ENCODE results near the gene KRT6A. TPM values are rescaled to one million over a fixed set of nuclear protein-coding genes. Genes with fewer than 3 reads are reported as not detected.

Gene KRT6A
- total and polyA plus RNA-seq, 10 donors, result 0.42 to 0.83 (median 0.45) TPM; not detected in 7

GRCh38 chr12:52521568-52522266 is 28.7 kb upstream of the KRT6A start:
- H3K27ac ChIP-seq, result no peak overlapping the region
- intact Hi-C loops (cut with DNase I; ENCODE audit: low total_unique reads), result no loop called here
- DNase-seq, result no peak
- no peaks in the 10 kb centered on the region for H3K36me3 ChIP-seq
- no peaks in the 10 kb centered on the region for H3K9me3 ChIP-seq
- H3K4me1 ChIP-seq, result no peaks in the 10 kb centered on the region
- H3K27me3 ChIP-seq (replicated peaks in 1 of 7), result peaks cover 0 to 15% (median 0%) of the 10 kb centered on the region in 7 donors
- TF ChIP-seq POLR2AphosphoS5 (IDR thresholded peaks at IDR 0.05) (no peak), CTCF (IDR thresholded peaks at IDR 0.05 in 8 of 11, conservative IDR thresholded peaks at IDR 0.05 in 3 of 11) (no peak), POLR2A (IDR thresholded peaks at IDR 0.05) (no peak)
- no peak overlapping the region for H3K4me3 ChIP-seq
- 73 to 83% (median 76%) methylated on average over 10 of the region's 10 CpGs for WGBS, 5 donors

GRCh38 chr12:52521175-52521567 is 28.1 kb upstream of the KRT6A start:
- Histone ChIP-seq H3K9me3 (no peaks in the 10 kb centered on the region), H3K4me1 (no peaks in the 10 kb centered on the region), H3K27me3 (replicated peaks in 1 of 7) (peaks cover 0 to 15% (median 0%) of the 10 kb centered on the region in 7 donors), H3K27ac (no peak overlapping the region), H3K36me3 (no peaks in the 10 kb centered on the region), H3K4me3 (no peak overlapping the region)
- no peak for TF ChIP-seq POLR2AphosphoS5 (IDR thresholded peaks at IDR 0.05)
- WGBS, 5 donors, result 75 to 88% (median 81%) methylated on average over 10 of the region's 10 CpGs
- intact Hi-C loops (cut with DNase I; ENCODE audit: low total_unique reads), result no loop called here
- no peak for DNase-seq

- Histone ChIP-seq H3K4me3 (no peak within 1 kb of the TSS), H3K36me3 (no peaks in the 10 kb centered on the region), H3K27me3 (replicated peaks in 1 of 7) (peaks cover 0 to 15% (median 0%) of the 10 kb centered on the region in 7 donors), H3K4me1 (no peaks in the 10 kb centered on the region), H3K9me3 (no peaks in the 10 kb centered on the region), H3K27ac (no peak within 1 kb of the TSS)
- 87 to 93% (median 89%) methylated on average over 26 to 29 of the region's 29 CpGs for WGBS, 5 donors
- intact Hi-C loops (cut with DNase I; ENCODE audit: low total_unique reads), result no loop called here
- DNase-seq, result no peak
- TF ChIP-seq CTCF (IDR thresholded peaks at IDR 0.05 in 8 of 11, conservative IDR thresholded peaks at IDR 0.05 in 3 of 11) (no peak), POLR2AphosphoS5 (IDR thresholded peaks at IDR 0.05) (no peak), POLR2A (IDR thresholded peaks at IDR 0.05) (no peak)
These were observed 27.0 kb upstream of the KRT6A start, which contains the start of gene KRT5 for GRCh38 chr12:52519826-52520662. KRT5 (minus strand) TSS chr12:52520394; CDS start chr12:52520296, 98 bp downstream.

GRCh38 chr12:52519387-52519703 is 26.3 kb upstream of the KRT6A start:
- DNase-seq, result no peak
- Histone ChIP-seq H3K9me3 (no peaks in the 10 kb centered on the region), H3K4me1 (no peaks in the 10 kb centered on the region), H3K36me3 (no peaks in the 10 kb centered on the region), H3K4me3 (no peak overlapping the region), H3K27ac (no peak overlapping the region), H3K27me3 (replicated peaks in 1 of 7) (peaks cover 0 to 15% (median 0%) of the 10 kb centered on the region in 7 donors)
- intact Hi-C loops (cut with DNase I; ENCODE audit: low total_unique reads), result no loop called here
- 76 to 85% (median 82%) methylated on average over 3 of the region's 3 CpGs for WGBS, 5 donors
- TF ChIP-seq CTCF (IDR thresholded peaks at IDR 0.05 in 8 of 11, conservative IDR thresholded peaks at IDR 0.05 in 3 of 11) (no peak), POLR2AphosphoS5 (IDR thresholded peaks at IDR 0.05) (no peak), POLR2A (IDR thresholded peaks at IDR 0.05) (no peak)
